Stimulated activated CD4-positive, alpha-beta T cell treated with anti-CD3 and anti-CD28 coated beads, Interleukin-4, amount 100 ng/mL, for 24 hours (primary cell): ENCODE data around the gene TNRC6A.
"Not testable (repeated sequence)": the region's sequence is repeated elsewhere in the genome, so short reads cannot be mapped to it uniquely, and the experiment has no call there.

ENCODE experiments used
- DNase-seq: peaks from one replicate; pipeline ENCODE4 v3.0.0-alpha.2; 2020

The TNRC6A gene

DNA sequence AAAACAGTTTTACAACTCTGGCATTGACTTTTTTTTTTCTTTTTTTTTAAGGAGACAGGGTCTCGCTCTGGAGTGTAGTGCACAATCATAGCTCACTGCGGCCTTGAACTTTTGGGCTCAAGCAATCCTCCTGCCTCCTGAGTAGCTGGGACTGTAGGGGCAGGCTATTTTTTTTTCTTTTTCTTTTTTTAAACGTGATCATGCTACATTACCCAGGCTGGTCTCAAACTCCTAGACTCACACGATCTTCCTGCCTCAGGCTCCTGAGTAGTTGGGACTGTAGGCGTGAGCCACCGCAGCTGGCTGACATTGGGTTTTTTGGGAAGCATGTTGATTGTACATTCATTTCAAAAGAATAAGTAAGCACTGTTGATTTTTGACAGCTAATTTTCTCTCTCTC, 32.1 kb downstream of the TNRC6A start:
- DNase-seq: no peak

GRCh38 chr16:24764916-24765315, 35.5 kb downstream of the TNRC6A start:
- no peak for DNase-seq

DNA sequence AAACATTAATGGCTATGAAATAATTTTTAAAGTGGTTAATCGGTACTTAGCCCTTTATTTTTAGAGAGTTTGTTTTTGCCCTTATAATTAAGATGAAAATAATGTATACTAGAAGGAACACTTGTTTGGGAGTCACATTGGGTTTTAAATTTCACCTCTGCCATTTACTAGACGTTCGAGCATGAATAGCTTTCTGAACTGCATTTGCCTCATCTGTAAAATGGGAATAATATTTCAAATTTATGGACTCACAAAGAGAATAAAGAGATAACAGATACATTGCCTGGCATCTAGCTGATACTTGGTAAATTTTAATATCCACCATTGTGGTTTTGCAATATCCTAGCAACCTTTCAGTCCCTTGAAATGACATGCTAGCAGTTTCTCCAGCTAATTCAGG, 36.6 kb downstream of the TNRC6A start:
- DNase-seq: no peak

DNA sequence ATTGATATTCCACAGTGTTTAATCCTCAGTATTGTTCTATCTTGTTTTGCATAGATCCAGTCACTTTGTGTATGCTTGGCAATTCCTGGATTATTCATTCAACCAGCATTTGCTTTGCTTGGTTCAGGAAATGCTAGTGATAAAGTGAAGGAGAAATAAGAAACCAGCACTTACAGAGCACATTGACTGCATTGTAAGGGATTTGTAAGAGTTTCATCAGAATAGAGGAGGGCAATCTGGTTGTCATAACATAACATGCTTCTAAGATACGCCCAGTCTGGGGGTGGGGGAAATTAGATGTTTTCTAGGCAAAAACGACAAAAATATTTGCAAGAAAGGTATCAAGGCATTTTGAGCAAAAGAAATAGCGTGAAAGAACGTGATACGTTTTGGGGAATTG, 40.4 kb downstream of the TNRC6A start:
- DNase-seq: no peak

- no peak for DNase-seq
Measured at GRCh38 chr16:24771132-24771778, 41.8 kb downstream of the TNRC6A start.

- no peak for DNase-seq
Measured at GRCh38 chr16:24771779-24772157, 42.3 kb downstream of the TNRC6A start.

DNA sequence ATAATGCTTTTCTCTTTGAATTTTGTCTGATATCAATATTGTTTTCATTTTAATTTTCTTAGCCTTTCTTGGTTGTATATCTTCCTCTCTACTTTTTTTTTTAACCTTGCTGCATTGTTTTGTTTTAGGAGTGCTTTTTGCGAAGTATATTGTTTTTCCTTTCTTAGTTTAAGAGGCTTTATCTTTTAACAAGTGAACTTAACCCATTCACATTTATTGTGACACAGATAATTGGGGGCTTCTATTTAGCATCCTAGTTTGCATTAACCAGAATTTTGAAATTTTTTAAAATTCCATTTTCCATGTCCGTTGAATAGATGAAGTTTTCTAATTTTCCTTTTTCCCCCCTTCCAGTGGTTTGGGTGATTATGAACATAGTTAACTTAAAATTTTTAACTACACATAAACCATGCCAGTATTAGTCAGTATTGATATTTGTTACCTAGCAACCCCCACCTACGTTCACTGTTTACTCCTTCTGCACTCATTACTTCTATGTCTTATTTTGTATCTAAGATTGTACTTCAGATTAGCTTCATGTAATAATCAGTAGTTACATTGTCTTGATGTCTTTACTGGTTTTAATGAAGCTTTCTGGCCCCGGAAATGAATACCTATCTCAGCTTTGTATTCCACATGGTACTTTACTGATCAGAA, 44.4 kb downstream of the TNRC6A start:
- DNase-seq: no peak

DNA sequence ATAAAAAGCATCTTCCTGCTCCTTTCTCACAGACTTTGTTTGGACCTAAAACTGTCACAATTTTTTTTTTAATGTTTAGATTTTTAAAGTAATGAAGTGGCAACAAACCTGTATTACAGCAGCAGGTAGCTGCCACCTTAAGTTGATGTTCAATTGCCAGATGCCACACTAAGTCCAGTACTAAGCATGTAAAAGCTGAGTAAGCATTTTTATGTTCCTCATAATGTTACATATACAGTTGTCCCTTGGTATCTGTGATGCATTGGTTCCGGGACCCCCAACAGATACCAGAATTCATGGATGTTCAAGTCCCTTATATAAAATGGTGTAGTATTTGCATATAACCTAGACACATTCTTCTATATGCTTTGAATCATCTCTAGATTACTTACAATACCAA, 45.1 kb downstream of the TNRC6A start:
- no peak for DNase-seq

DNA sequence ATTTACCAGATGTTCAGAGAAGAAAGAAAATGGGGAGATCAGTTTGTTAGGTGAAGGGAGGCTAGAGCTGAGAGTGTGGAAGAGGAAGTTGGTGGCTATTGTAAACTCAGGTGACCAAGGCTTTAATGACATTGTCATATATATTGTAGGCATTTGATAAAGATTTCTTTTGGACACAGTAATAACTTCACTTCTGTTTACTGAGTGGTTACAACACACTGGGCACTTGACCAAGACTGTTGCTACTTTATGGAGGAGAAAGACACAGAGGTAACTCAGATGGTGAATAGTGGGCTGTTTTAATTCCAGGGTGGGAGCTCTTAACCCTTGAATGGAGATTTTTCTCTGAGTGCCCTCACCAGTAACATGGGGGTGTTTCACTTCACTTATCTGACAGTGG, 46.0 kb downstream of the TNRC6A start:
- DNase-seq: no peak

- DNase-seq: no peak
Measured at GRCh38 chr16:24776501-24777220, 47.2 kb downstream of the TNRC6A start.

- DNase-seq: no peak
Measured at GRCh38 chr16:24778671-24779070, 49.2 kb downstream of the TNRC6A start.

DNA sequence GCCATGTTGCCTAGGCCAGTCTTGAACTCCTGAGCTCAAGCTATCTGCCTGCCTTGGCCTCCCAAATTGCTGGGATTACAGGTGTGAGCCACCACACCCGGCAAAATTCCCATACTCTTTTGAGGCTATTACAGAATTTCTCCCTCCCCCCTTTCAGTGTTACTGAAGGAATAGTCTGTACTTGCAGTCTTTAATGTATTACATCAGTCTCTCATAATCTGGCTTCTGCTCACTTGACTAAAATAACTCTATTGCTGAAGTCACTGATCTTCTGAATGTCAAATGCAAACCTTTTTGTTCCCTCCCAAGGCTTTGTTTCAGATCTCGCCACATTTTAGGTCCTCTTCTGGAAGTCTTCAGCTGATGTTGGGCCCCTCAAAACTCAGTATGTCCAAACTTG, 51.8 kb downstream of the TNRC6A start:
- DNase-seq: no peak

DNA sequence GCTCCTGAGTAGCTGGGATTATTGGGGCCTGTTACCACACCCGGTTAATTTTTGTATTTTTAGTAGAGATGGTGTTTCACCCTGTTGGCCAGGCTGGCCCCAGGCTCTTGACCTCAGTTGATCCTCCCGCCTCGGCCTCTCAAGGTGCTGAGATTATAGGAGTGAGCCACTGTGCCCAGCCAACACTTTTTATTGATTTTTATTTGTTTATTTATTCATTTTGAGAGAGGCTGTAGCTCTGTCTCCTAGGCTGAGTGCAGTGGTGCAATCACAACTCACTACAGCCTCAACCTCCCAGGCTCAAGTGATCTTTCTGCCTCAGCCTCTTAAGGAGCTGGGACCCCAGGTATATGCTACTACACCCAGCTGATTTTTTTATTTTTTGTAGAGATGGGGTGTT, 54.7 kb downstream of the TNRC6A start:
- DNase-seq: no peak

DNA sequence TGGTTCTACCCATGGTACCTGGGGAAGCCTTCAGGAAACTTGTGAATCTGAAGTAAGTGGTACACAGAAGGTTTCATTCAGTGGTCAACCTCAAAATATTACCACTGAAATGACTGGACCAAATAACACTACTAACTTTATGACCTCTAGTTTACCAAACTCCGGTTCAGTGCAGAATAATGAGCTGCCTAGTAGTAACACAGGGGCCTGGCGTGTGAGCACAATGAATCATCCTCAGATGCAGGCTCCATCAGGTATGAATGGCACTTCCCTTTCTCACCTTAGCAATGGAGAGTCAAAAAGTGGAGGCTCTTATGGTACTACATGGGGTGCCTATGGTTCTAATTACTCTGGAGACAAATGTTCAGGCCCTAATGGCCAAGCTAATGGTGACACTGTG, 60.4 kb downstream of the TNRC6A start:
- DNase-seq: no peak

DNA sequence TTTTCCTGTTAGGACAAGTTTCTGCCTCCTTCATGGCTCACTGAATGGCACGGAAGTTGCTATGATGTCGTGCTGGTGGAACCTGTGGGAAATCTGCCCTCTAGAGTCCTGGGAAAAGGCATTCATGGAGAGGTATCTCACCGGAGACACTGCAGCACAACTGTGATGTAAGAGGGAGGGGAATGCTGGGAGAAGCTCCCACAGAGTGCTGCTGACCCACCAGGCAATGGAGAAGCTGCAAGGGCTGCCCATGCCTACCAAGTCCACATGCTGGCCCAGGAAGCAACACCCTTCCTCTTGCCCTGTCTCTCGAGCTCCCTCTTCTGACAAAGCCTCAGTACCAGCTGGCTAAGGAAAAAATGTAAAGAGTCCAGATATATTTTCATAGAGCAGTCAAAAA, 71.1 kb downstream of the TNRC6A start:
- no peak for DNase-seq

- no peak for DNase-seq
Measured at GRCh38 chr16:24801761-24802302, 72.4 kb downstream of the TNRC6A start.

GRCh38 chr16:24805484-24805883, 76.0 kb downstream of the TNRC6A start:
- DNase-seq: no peak

DNA sequence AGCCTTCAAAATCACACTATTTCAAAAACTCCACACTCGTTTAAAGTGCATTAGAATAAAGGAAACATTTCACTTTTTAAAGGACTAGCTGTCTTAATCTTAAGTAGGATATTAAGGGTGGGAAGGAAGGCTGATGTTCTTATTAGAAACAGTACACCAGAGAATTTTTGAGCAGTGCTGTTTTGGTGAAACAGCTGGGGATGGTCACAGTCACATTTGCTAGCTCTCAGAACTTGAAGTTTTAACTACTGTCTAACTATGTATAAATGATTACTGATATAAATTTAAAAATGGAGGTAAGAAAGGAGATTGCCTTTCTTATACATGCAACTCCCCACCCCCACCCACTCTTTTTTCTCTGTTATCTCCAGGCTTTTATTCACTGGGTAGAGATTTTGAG, 77.8 kb downstream of the TNRC6A start:
- DNase-seq: no peak

DNA sequence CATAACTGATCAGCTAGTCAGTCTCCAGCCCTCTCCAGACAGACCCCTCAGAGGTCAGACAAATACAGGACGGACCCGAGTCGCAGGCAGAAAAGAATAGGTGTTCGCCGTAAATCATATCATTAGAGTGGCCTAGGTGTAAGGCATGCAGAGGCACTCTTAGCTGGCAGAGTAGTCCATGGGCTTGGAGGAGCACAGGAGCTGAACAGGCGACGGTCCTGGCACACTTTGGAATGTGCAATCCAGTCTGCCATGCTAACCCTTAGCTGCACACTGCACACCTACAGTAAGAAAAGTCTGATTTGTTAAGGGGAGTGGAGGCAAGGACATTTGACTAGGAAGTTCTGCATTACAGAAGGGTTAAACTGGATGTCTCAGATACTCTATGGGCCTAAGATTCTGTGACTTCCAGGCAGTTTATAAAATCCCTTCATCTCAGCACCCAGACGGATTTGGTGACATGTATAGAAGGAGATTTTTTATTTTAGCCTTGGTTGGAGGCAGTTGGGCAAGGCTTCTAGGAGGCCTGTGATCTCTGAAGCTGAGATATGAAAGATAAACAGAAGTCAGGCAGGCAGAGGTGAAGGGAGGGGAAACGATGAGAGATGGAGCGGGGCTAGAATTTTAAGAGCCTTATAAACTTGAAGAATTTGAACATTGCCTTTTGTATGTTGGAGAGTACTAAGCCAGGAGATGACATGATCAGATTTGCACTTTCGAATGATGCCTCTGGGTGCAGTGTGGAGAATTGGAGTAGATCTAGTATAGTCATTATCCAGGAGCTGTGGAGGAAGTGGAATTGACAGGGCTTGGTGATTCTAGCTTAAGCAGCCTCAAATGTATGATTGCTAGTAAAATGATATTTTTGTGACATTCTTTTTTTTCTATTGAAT, 81.7 kb downstream of the TNRC6A start:
- DNase-seq: no peak

DNA sequence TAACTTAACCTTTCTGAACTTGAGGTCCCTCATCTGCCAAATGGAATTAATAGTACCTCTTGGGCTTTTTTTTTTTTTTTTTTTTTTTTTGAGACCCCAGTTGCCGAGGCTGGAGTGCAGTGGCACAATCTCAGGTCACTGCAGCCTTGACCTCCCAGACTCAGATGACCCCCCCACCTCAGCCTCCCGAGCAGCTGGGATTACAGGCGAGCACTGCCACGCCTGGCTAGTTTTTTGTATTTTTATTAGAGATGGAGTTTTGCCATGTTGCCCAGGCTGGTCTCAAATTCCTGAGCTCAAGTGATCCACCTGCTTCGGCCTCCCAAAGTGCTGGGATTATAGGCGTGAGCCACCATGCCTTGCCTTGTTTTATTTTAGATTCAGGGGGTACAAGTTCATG, 83.4 kb downstream of the TNRC6A start:
- not testable (repeated sequence) for DNase-seq

GRCh38 chr16:24815021-24815420, 85.6 kb downstream of the TNRC6A start:
- no peak for DNase-seq

- no peak for DNase-seq
Measured at GRCh38 chr16:24816688-24817087, 87.2 kb downstream of the TNRC6A start.

GRCh38 chr16:24819462-24820040, 90.1 kb downstream of the TNRC6A start:
- no peak for DNase-seq
